HEK293 (cell line): ENCODE measurements around the gene N4BP2L1.
"Not testable (repeated sequence)": the region's sequence is repeated elsewhere in the genome, so short reads cannot be mapped to it uniquely, and the experiment has no call there.

Experiments used
- CTCF ChIA-PET: fragments of 350-600 bp; formaldehyde crosslinking; extraction: SDS; loops from one replicate; lab custom pipeline; 2021; ENCODE audit warnings: antibody characterized with exemption; lab: Yijun Ruan, JAX
- POLR2A ChIA-PET: fragments of 300-600 bp; formaldehyde crosslinking; extraction: SDS; loops from one replicate; lab custom pipeline; 2020; ENCODE audit warnings: antibody characterized with exemption, inconsistent platforms; lab: Yijun Ruan, JAX
- H3K27ac ChIP-seq: fragments of 200-500 bp; sonication (Bioruptor generic); 2 replicates; pipeline ENCODE4 v1.5.1; 2014; ENCODE audit warnings: low read depth, low read length, control low read depth, inconsistent platforms; ENCODE audit errors: extremely low read depth
- H3K36me3 ChIP-seq, 2 experiments: fragments of 200-500 bp in 1 of 2; sonication (Bioruptor generic) in 1 of 2; 1 replicate in 1 of 2; 2 replicates in 1 of 2; pipeline ENCODE4 v1.5.1; 2014 to 2017; ENCODE audit warnings: inconsistent platforms in 2 of 2, low read length in 2 of 2; ENCODE audit not compliant: control insufficient read depth in 2 of 2, insufficient read depth in 1 of 2
- H3K4me1 ChIP-seq: fragments of 200-500 bp; sonication (Bioruptor generic); 2 replicates; pipeline ENCODE4 v1.5.1; 2014; ENCODE audit warnings: mild to moderate bottlenecking, low read length, inconsistent platforms; ENCODE audit not compliant: control insufficient read depth, insufficient read depth
- H3K4me3 ChIP-seq: 2 replicates; pipeline ENCODE4 v1.5.1; 2011; ENCODE audit warnings: low read depth, mild to moderate bottlenecking, control low read depth, low read length, moderate library complexity
- H3K9me3 ChIP-seq: fragments of 200-500 bp; sonication (Bioruptor generic); 2 replicates; pipeline ENCODE4 v1.5.1; 2014; ENCODE audit warnings: low read depth, low read length, inconsistent platforms; ENCODE audit not compliant: control insufficient read depth, insufficient read depth
- GLI2 ChIP-seq: fragments of 450-650 bp; formaldehyde crosslinking; IDR thresholded peaks from 2 replicates; pipeline ENCODE4; 2017; ENCODE audit warnings: missing biosample characterization, missing genetic modification characterization, low read depth, borderline replicate concordance
- HOXC10 ChIP-seq: sonication (generic); formaldehyde crosslinking; IDR thresholded peaks from 2 replicates; pipeline ENCODE4 v1.8.1; 2023; ENCODE audit warnings: mild to moderate bottlenecking, missing genetic modification reagents
- INSM2 ChIP-seq: fragments of 450-650 bp; formaldehyde crosslinking; IDR thresholded peaks from 2 replicates; pipeline ENCODE4 v1.5.1; 2016; ENCODE audit warnings: missing biosample characterization, missing genetic modification characterization
- MZF1 ChIP-seq: fragments of 450-650 bp; formaldehyde crosslinking; IDR thresholded peaks from 2 replicates; pipeline ENCODE4 v1.5.1; 2017; ENCODE audit warnings: missing biosample characterization, missing genetic modification characterization, borderline replicate concordance
- YY1 ChIP-seq: fragments of 450-650 bp; formaldehyde crosslinking; IDR thresholded peaks from 2 replicates; pipeline ENCODE4 v1.5.1; 2018; ENCODE audit warnings: missing biosample characterization, missing genetic modification characterization
- ZBTB10 ChIP-seq: fragments of 450-650 bp; formaldehyde crosslinking; IDR thresholded peaks from 2 replicates; pipeline ENCODE4 v1.5.1; 2016; ENCODE audit warnings: missing biosample characterization, missing genetic modification characterization
- ZNF10 ChIP-seq: fragments of 450-650 bp; formaldehyde crosslinking; IDR thresholded peaks from 2 replicates; pipeline ENCODE4 v1.5.1; 2017; ENCODE audit warnings: missing biosample characterization, missing genetic modification characterization
- ZNF174 ChIP-seq: fragments of 450-650 bp; formaldehyde crosslinking; IDR thresholded peaks from 2 replicates; pipeline ENCODE4 v1.5.0; 2017; ENCODE audit warnings: missing biosample characterization, mild to moderate bottlenecking, missing genetic modification characterization
- ZNF26 ChIP-seq: fragments of 450-650 bp; formaldehyde crosslinking; IDR thresholded peaks from 2 replicates; pipeline ENCODE4 v1.5.1; 2016; ENCODE audit warnings: missing biosample characterization, missing genetic modification characterization
- ZNF324 ChIP-seq: fragments of 450-650 bp; formaldehyde crosslinking; IDR thresholded peaks from 2 replicates; pipeline ENCODE4 v1.5.1; 2016; ENCODE audit warnings: missing biosample characterization, missing genetic modification characterization
- ZNF416 ChIP-seq: fragments of 450-650 bp; formaldehyde crosslinking; IDR thresholded peaks from 2 replicates; pipeline ENCODE4 v1.5.1; 2016; ENCODE audit warnings: missing biosample characterization, missing genetic modification characterization
- ZNF433 ChIP-seq: fragments of 450-650 bp; formaldehyde crosslinking; IDR thresholded peaks from 2 replicates; pipeline ENCODE4 v1.5.1; 2016; ENCODE audit warnings: missing biosample characterization, missing genetic modification characterization, low read depth
- ZNF544 ChIP-seq: fragments of 450-650 bp; formaldehyde crosslinking; IDR thresholded peaks from 2 replicates; pipeline ENCODE4 v1.5.0; 2017; ENCODE audit warnings: missing biosample characterization, missing genetic modification characterization
- ZNF571 ChIP-seq: fragments of 450-650 bp; formaldehyde crosslinking; IDR thresholded peaks from 2 replicates; pipeline ENCODE4 v1.5.0; 2017; ENCODE audit warnings: missing biosample characterization, missing genetic modification characterization
- ZNF621 ChIP-seq: fragments of 450-650 bp; formaldehyde crosslinking; IDR thresholded peaks from 2 replicates; pipeline ENCODE4 v1.5.1; 2017; ENCODE audit warnings: missing biosample characterization, missing genetic modification characterization
- ZNF645 ChIP-seq: fragments of 450-650 bp; formaldehyde crosslinking; IDR thresholded peaks from 2 replicates; pipeline ENCODE4; 2016; ENCODE audit warnings: missing biosample characterization, missing genetic modification characterization
- ZNF701 ChIP-seq: fragments of 450-650 bp; formaldehyde crosslinking; IDR thresholded peaks from 2 replicates; pipeline ENCODE4 v1.5.1; 2016; ENCODE audit warnings: missing biosample characterization, missing genetic modification characterization
- ZSCAN5A ChIP-seq: fragments of 450-650 bp; formaldehyde crosslinking; IDR thresholded peaks from 2 replicates; pipeline ENCODE4 v1.5.1; 2016; ENCODE audit warnings: missing biosample characterization, missing genetic modification characterization
- TF ChIP-seq, protein P1 (sequence below): fragments of 450-650 bp; formaldehyde crosslinking; optimal IDR thresholded peaks from 2 replicates; pipeline ENCODE3; 2016; ENCODE audit warnings: missing biosample characterization, mild to moderate bottlenecking, missing genetic modification characterization
- TF ChIP-seq, protein P2 (sequence below): fragments of 450-650 bp; formaldehyde crosslinking; conservative IDR thresholded peaks from 2 replicates; pipeline ENCODE4 v1.5.1; 2016; ENCODE audit warnings: low read depth, missing biosample characterization, missing genetic modification characterization

Gene N4BP2L1

GRCh38 chr13:32362574-32362973, 65.4 kb downstream of the N4BP2L1 start:
- TF ChIP-seq ZNF174 = no peak
- TF ChIP-seq ZSCAN5A (tag by site-specific recombination) = no peak
- no peak for TF ChIP-seq ZNF26 (tag by site-specific recombination)
- TF ChIP-seq ZNF571 (tag by site-specific recombination) = no peak
- TF ChIP-seq, protein P1, sequence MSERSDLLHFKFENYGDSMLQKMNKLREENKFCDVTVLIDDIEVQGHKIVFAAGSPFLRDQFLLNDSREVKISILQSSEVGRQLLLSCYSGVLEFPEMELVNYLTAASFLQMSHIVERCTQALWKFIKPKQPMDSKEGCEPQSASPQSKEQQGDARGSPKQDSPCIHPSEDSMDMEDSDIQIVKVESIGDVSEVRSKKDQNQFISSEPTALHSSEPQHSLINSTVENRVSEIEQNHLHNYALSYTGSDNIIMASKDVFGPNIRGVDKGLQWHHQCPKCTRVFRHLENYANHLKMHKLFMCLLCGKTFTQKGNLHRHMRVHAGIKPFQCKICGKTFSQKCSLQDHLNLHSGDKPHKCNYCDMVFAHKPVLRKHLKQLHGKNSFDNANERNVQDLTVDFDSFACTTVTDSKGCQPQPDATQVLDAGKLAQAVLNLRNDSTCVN (tag by site-specific recombination) = no peak
- TF ChIP-seq ZNF416 (tag by site-specific recombination) = no peak
- no peak for TF ChIP-seq INSM2 (tag by site-specific recombination)
- no peak for TF ChIP-seq ZBTB10 (tag by site-specific recombination)
- TF ChIP-seq ZNF10 (tag by site-specific recombination) = no peak
- TF ChIP-seq GLI2 (tag by site-specific recombination) = no peak
- TF ChIP-seq HOXC10 = no peak
- TF ChIP-seq ZNF433 (tag by site-specific recombination) = no peak
- no peak for TF ChIP-seq MZF1
- no peak for TF ChIP-seq ZNF324 (tag by site-specific recombination)
- TF ChIP-seq ZNF621 (tag by site-specific recombination) = no peak
- TF ChIP-seq, protein P2, sequence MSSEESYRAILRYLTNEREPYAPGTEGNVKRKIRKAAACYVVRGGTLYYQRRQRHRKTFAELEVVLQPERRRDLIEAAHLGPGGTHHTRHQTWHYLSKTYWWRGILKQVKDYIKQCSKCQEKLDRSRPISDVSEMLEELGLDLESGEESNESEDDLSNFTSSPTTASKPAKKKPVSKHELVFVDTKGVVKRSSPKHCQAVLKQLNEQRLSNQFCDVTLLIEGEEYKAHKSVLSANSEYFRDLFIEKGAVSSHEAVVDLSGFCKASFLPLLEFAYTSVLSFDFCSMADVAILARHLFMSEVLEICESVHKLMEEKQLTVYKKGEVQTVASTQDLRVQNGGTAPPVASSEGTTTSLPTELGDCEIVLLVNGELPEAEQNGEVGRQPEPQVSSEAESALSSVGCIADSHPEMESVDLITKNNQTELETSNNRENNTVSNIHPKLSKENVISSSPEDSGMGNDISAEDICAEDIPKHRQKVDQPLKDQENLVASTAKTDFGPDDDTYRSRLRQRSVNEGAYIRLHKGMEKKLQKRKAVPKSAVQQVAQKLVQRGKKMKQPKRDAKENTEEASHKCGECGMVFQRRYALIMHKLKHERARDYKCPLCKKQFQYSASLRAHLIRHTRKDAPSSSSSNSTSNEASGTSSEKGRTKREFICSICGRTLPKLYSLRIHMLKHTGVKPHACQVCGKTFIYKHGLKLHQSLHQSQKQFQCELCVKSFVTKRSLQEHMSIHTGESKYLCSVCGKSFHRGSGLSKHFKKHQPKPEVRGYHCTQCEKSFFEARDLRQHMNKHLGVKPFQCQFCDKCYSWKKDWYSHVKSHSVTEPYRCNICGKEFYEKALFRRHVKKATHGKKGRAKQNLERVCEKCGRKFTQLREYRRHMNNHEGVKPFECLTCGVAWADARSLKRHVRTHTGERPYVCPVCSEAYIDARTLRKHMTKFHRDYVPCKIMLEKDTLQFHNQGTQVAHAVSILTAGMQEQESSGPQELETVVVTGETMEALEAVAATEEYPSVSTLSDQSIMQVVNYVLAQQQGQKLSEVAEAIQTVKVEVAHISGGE (tag by site-specific recombination) = no peak
- no peak for TF ChIP-seq ZNF701 (tag by site-specific recombination)
- TF ChIP-seq ZNF645 (tag by site-specific recombination) = no peak
- no peak for TF ChIP-seq YY1 (tag by site-specific recombination)
- TF ChIP-seq ZNF544 (tag by site-specific recombination) = no peak
- Histone ChIP-seq H3K4me3 (no peak overlapping the region), H3K27ac (no peak overlapping the region), H3K9me3 (no peaks in the 10 kb centered on the region), H3K36me3 (peaks cover 0 to 16% of the 10 kb centered on the region in 2 experiments), H3K4me1 (no peaks in the 10 kb centered on the region)
- ChIA-PET CTCF (no interaction called here), POLR2A (interaction anchor here (0.6 kb wide), 1 partner anchor 33 kb away, joined by 6 read pairs; no protein-coding TSS in a partner anchor)

GRCh38 chr13:32355935-32356334, 72.0 kb downstream of the N4BP2L1 start:
- CTCF ChIA-PET, H3K4me1 ChIP-seq, H3K4me3 ChIP-seq, POLR2A ChIA-PET, H3K27ac ChIP-seq, H3K9me3 ChIP-seq: not testable (repeated sequence)
- H3K36me3 ChIP-seq = peaks cover 0 to 28% of the 10 kb centered on the region in 2 experiments
